RPMI7951 (cell line): ENCODE data around the gene BDP1. TPM values are rescaled to one million over a fixed set of nuclear protein-coding genes. Genes with fewer than 3 reads are reported as not detected.

Experiments
- total RNA-seq: library from RNA; depleted of rRNA; stranded (reverse); fragments of >200 nt; shearing (Covaris generic); gene quantifications from 2 replicates; pipeline ENCODE4 v1.2.3, GENCODE V29; 2014; rRNA removed

The BDP1 gene
- total RNA-seq, 1 experiment from 2014 or later, result 14.4 TPM

Other genes starting within 250 kb of the BDP1 start
- 40.5 and 51.3 TPM in 2 replicates for gene MCCC2, start 131.7 kb downstream of the BDP1 start, total RNA-seq